Measurements from ENCODE around the gene N4BP3.
"Not testable (repeated sequence)": the region's sequence is repeated elsewhere in the genome, so short reads cannot be mapped to it uniquely, and the experiment has no call there.

N4BP3 gene

DNA sequence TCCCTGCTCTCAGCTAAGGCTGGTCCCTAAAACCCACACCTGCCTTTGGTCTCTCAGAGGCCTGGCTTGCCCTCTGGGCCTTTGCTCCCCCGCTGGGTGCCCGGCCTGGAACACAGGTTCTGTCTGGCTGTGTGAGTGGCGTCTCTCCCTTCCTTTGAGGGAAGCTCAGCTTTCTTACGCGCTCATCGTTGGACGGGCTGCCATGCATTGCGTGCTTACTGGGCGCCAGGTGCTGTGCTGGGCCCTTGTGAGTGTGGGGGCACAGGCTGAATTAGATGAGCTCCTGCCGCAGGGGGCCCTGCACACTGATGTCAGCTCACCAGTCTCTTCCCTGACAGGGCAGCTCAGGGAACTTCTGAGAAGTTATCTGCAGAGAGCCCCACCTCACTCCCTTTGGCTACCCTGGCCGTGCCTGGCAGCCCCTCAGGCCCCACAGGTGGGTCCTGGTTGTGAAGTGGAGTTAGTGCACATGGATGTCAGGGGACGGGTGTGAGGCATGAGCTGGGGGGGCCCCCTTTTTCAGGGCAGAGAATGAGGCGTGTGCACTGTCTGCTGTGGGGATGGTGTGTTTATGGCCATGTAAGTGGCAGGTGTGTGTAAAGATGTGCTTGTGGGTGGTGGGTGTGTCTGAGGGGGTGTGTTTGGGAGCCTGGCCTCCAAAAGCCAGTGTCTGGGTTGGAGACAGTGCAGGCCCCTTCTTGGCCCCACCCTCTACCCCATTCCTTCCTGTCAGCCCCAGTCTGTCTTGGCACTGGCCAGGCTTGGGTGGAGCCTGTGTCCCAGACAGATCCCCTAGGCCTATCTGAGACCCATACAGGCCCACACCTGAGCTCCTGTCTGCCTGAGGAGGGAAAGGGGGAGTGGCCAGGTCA, 10.0 kb downstream of the N4BP3 start:
- DNase-seq: no peak

DNA sequence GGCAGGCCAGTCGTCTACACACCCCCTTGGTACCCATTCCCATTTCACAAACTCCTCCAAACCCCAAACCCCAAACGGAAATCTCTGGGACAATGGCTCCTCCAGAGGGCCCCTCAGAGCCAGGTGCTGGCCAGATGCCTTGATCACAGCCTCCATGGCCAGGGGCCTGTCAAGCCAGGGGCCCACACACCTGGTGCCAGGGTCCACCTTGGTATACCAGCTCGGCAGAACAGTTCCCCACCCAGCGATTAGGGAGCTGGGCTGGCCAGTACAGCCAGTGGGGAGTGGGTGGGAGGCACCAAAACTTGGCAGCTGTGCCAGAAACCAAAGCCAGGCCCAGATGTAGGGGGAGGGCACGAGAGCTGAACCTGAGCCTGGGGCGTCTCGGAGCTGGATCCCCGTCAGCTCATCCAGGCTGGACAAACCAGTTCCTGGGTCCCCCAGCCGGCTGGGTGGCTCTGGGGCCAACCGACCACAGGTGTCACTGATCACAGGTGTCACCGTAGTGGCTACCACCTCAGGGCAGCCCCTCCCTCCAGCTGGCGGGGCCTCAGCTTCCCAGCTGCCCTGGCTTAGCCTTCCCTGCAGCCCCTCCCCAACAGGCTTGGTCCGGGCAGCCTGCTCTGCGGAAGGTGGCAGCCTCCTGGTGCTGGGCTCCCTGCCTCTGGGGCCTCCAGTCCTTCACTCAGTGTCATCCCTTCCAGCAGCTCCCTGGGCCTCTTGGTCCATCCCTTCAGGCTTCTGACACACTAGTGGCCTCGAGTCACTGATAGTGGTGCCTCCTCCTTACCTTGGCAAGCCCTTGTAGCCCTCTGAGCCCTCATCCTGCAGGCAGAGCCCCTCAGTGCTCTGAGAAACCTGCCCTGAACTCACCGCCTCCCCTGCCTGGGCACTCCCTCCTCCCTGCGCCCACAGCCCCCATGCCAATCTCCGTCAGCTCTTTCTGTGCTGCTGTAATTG, 10.9 kb downstream of the N4BP3 start:
- no peak for DNase-seq

DNA sequence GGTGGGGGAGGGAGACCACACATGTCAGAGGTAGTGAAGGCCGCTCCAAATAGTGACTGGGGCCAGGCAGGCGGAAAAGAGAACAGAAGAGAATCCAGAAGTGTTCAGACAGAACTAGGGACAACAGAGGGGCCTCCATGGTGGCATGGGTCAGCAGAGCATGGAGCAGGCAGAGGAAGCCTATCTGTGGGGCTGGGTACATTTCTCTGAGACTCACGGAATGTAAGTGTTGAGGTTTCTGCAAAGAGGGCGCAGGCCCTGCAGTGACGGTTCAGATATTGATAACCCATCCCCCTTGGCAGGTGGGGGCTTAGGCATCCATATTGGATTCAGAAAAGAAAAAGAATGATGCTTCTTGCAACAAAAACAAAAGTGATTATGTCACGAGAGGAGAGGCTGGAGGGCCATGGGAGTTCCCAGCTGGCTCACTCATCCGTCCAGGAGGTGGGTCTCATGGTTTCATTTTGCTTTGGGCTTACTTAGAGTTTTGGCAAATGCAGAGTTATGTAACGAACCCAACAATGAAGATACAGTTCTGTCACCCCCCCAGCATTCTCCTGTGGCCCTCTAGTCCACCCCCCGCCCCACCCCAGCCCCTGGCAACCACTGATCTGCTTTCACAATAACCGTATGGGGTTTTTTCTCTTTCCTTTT, 12.0 kb downstream of the N4BP3 start:
- DNase-seq: no peak

DNA sequence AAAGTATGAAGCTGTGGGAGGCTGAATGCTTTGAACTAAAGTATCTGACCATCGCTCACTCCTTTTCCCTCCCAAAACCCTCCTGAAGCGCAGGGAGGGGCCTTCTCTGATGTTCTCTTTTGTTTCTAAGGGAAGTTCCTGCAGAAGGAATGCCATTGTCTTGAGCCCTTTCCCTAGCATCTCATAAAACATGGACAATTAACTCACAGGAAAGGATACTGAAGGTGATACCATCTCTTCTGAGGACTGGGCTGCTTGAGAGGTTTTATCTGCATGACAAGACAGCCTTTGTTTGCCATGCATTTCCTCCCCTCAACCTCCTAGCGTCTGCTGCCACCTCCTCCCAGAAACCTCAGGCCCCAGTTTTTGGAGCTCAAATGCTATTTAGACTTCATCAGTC, 13.2 kb downstream of the N4BP3 start:
- no peak for DNase-seq

DNA sequence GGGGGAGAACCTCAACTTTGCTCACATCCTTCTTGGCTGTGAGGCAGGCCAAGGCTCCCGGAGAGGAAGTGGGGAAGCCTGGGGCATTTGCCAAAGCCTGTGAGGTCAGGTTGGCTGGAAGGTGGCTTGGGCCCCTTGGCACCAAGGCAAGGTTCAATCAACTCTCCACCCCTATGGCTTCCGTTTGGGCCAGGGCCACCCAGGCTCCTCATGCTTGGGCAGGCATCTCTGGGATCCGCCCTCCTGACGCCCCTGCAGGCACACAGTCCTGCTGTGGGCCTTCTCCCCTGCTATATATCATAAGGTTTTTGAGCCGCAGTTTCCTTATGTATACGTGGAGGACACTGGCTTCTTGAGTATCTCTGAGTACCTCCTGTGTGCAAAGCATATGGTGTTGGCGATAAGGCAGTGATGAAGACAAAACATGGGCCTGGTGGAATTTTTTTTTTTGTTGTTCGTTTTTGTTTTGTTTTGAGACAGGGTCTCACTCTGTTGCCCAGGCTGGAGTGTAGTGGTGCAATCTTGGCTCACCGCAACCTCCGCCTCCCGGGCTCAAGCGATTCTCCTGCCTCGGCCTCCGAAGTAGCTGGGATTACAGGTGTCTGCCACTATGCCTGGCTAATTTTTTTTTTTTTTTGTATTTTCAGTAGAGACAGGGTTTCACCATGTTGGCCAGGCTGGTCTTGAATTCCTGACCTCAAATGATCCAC, 14.1 kb downstream of the N4BP3 start:
- not testable (repeated sequence) for DNase-seq

DNA sequence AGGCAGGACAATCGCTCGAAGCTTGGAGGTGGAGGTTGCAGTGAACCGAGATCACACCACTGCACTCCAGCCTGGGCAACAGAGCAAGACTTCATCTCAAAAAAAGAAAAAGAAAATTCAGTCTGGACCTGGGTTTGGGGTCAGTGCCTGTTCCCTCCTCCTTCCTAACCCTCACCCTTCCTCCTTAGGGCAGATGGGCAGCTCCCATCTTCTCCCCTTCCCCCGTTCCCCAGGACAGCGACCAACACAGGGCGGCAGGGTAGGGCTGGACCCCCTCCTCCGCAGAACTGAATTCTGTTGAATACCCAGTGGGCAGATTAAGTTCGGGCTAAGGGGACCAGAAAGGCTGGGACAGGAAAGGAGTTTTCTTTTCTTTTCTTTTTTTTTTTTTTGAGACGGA, 16.0 kb downstream of the N4BP3 start:
- no peak for DNase-seq

DNA sequence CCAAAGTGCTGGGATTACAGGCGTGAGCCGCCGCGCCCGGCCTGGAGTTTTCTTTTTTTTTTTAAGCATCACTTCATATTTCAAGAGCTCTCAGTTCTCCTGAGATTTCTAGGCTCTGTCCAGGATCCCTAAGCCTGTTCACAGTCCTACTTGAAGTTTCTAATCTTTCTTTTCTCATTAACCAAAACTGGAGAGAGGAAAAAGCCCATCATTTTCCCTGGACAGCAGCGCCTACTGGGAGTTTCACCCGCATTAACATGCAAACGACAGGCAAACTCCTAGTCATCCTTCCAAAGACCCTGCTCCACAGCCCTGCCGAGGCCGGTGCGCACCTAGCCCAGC, 16.9 kb downstream of the N4BP3 start:
- DNase-seq: not testable (repeated sequence)

DNA sequence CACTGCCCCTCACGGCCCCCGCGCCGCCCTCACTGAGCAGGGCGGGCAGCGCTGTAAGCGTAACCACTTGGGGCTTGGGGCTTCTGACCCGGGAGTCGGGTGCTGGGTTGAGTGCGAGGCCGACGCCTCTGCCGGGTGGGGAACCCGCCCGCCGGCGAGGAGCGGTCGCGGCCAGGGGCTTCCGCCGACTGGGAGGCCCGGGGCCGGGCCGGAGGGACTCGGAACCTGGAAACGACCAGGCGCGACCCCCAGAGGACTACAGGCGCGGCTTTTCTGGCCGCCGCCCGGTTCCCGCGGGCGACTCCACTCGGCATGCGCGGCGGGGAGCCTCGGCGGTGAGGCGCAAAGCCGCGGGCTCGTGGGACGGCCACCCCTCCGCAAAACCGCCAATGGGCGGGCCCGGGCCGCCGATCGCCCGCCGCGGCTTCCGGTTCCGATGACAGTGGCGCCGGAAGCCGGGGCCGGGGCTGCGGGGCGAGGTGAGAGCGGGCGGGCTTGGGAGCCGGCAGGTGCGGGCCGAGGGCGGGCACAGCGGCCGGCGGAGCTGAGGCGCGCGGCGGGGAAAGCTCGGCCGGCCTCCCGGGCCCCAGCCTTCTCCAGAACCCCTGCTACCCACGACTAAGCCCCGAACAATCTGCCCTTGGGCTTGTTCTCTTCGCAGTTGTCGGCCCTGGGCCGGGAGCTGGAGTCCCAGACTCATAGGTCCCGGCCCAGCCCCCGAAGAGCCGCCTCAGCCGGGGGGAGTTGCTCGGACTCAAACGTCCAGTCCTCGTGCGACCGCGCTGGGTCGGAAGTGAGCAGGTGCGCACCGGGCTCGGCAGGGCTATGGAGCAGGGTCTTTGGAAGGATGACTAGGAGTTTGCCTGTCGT, 17.5 kb downstream of the N4BP3 start, which contains the start of gene RMND5B:
Gene RMND5B (plus strand): TSS at position 439 of the 870 bp plus-strand sequence. CDS start 7,106 bp downstream, outside the sequence.
- peak; percentile 84 for DNase-seq

DNA sequence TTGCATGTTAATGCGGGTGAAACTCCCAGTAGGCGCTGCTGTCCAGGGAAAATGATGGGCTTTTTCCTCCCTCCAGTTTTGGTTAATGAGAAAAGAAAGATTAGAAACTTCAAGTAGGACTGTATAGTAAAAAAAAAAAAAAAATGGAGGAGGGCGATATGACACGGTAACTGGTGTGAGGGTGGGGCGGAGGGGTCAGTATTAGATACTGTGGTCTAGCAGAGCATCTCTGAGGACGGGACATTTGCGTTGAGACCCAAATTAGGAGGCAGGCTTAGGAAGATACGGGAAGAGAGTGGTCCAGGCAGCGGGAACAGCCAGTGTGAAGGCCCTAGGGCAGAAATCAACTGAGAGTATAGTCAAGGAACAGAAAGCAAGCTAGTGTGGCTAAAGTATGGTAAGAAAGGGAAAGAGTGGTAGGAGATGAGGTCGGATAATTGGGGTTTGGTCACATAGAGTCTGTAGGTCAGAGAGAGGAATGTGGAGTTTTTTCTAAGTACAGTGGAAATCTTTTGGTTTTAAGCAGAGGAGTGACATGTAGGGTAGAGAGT, 18.2 kb downstream of the N4BP3 start:
- DNase-seq: no peak

DNA sequence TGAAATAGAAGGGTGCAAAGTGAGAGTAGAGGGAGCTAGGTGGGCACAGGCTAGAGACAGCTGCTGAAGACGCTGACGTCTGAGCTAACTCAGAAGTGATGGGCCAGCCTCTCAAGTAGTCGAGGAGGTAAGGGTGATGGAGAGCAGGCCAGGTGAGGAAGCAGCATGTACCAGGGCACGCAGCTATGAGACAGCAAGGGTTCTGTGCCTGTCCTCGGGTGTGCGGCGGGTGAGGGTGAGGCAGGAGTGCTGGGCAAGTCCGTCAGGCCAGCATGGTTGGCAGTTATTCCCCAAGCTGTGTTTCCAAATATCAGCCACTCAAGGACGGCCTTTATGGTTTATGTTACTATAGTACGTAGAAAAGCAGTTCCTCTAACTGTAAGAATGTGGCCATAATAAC, 23.7 kb downstream of the N4BP3 start:
- no peak for DNase-seq

DNA sequence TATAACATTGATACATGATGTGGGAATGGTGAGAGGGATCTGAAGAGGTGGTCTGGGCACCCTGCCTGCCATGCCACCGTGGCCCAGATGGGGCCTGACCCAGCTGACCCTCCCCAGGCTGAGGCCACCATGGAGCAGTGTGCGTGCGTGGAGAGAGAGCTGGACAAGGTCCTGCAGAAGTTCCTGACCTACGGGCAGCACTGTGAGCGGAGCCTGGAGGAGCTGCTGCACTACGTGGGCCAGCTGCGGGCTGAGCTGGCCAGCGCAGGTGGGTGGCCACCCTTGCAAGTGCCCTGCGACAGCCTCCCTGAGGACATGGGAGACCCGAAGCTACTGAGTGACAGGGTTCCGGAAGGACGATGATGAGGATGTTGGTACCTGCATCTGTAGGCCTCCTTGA, 24.7 kb downstream of the N4BP3 start:
- DNase-seq: no peak

DNA sequence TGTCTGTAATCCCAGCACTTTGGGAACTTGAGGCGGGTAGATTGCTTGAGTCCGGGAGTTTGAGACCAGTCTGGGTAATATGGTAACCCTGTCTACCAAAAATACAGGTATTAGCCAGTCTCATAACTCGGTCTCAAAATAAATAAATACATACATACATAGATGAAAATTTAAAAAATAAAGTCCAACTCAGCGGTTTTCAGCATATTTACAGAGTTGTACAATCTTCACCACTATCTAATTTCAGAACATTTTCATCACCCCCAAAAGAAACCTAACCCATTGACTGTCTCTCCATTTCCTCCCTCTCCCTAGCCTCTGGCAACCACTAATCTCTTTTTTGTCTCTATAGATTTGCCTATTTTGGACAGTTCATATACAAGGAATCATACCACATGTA, 28.2 kb downstream of the N4BP3 start:
- DNase-seq: no peak

DNA sequence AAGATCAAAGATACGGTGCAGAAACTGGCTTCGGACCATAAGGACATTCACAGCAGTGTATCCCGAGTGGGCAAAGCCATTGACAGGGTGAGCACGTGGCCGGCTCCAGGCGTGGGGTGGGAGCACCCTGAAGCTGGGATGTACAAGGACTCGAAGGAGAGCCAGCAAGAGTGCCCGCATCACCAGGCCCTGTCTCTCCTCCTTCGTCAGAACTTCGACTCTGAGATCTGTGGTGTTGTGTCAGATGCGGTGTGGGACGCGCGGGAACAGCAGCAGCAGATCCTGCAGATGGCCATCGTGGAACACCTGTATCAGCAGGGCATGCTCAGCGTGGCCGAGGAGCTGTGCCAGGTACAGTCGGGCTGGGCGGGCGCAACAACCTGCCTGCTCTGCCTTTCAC, 29.3 kb downstream of the N4BP3 start:
- no peak for DNase-seq

DNA sequence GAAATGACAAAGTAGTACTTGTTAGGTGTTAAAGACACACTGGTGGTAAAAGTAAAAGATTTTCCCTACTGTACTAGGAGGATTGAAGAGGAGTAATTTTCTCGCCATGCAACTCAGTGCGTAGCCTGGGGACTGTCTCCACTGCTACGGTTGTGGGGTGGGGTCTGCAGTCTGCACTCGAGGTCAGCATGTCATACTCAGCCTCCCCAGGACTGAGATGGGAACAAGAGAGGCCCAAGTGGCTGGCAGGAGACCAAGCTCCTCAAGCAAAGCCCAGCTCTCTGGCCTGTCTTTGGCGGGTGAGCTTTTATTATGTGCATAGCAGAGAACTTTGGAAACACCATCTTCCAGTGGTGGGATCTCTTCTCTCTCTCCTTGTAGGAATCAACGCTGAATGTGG, 29.9 kb downstream of the N4BP3 start:
- DNase-seq: no peak

DNA sequence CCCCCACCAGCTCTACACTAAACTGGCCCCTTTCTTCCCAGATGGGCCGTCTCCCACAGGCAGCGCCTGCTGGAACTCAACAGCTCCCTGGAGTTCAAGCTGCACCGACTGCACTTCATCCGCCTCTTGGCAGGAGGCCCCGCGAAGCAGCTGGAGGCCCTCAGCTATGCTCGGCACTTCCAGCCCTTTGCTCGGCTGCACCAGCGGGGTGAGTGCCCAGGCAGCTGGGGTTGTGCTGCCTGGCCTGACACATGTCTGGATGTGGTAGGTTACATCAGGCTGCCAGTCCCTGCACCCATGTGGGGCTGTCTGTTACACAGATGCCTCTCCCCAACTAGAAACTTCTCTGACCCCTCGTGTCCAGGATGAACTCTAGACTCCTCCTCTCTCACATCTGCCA, 30.6 kb downstream of the N4BP3 start:
- DNase-seq: no peak

DNA sequence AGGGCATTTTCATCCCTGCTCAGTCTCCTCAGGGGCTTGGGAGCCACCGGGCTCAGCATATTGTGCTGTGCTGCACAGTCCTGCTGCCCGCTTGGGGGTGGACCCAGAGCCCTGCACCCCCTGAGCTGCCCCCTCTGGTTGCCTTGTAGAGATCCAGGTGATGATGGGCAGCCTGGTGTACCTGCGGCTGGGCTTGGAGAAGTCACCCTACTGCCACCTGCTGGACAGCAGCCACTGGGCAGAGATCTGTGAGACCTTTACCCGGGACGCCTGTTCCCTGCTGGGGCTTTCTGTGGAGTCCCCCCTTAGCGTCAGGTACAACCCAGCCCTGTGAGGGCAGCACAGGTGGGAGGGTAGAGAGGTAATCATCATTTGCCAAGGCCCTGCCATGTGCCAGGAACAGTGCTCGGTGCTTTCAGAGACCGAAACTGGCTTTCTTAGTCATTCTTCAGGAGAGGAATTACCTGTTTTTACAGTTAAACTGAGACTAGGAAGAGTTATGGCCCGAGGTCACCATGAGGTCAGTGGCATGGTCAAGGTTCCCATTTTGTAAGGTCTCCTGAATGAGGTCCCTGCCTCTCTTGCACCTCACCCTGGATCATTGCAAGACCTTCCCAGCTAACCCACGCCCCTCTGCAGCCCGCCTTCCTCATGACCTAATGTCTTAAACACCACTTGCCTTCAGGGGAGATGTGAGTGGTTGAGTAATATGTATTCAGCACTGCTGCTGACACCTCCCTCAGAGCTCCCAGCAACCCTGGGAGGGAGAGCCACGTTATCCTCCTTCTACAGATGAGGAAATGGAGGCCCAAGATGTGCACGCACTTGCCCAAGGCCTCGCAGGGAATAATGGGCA, 32.9 kb downstream of the N4BP3 start:
- peak; percentile 73 for DNase-seq

DNA sequence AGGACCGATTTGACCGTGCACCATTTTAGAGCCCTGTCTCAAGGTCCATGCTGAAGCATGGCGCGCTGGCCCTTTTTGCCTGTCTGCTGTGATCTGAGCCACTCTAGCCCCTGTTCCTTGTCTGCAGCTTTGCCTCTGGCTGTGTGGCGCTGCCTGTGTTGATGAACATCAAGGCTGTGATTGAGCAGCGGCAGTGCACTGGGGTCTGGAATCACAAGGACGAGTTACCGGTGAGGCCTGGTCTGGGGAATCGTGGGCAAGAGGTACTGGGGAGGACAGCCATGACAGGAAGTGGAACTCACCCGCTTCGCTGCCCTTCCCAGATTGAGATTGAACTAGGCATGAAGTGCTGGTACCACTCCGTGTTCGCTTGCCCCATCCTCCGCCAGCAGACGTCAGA, 34.1 kb downstream of the N4BP3 start:
- DNase-seq: no peak

DNA sequence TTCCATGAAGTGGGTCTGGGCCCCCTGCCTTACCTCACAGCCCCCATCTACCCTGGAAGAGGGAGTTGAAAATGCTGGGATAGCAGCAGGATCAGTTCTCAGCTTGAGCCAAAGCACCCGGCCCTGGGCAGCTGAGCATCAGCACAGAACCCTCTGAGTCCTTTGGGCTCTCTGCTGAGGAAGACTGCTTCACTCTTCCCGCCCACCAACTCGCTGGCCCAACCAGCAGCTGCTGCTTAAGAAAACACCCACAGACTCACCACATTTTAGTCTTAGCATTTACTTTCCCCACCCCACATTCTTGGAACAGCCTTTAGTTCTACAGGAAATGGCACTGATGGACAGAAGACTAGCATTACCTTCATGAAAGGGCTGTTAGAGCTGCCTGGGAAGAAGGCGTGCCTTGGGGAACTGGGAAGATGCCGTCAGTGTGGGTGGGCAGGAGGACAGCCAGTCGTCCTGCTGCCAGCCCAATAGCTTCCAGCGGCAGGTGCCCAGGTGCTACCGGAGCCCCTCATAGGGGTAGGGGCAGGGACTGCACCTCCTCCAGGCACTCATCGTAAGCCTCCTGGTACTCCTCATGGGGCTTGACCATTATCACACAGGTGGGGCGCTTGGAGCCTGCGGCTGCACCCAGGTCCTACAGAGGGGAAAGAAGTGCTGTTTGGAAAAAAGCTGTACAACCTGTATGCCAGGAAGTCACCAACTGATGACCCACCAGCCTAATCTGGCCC, 36.0 kb downstream of the N4BP3 start:
- DNase-seq: no peak

DNA sequence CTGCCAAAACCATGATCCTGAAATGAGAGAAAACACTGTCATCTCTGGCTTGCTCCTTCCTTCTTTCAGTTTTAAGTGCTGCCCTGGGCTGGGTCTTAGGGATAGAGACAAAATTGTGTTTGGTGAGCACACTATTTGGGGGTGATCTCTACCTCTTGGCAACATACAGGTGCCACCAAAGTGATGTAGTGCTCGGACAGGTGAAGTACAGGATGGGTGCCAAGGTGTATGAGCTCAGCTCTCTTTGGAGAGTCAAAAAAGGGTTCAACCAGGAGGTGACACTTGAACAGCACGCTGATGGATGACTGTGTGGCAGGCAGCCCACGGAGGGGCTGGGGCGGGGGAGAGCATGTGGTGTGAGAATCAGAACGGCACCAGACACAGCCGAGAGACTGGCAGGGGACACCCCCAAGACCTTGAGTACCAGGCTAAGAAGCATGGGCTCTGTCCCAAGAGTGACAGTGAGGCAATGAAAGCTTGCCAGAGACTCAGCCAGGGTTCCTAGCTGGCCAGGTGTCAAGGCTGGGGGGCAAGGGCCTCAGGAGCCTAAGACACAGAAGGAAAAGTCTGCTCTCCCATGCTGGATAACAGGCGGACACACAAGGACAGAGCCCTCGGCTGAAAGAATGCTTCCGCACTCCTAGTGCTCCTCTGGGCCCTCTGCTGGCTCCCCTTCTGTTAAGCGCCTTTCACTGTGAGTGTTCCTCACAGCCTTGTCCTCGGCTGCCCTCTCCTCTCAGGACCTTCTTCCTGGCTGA, 37.8 kb downstream of the N4BP3 start:
- DNase-seq: no peak
